HG03439 (cell line): ENCODE data around the gene OTC.

Source experiments
- ATAC-seq: cut with Tn5 transposase; IDR thresholded peaks from one replicate; pipeline ENCODE4 v1.9.1; 2021; ENCODE audit warnings: mild to moderate bottlenecking, moderate library complexity; ENCODE audit not compliant: unreplicated experiment

OTC gene

GRCh38 chrX:38352362-38352761, at the start of gene OTC:
Gene OTC (plus strand): TSS chrX:38352604. CDS start chrX:38352697, 93 bp downstream.
- ATAC-seq, result no peak

DNA sequence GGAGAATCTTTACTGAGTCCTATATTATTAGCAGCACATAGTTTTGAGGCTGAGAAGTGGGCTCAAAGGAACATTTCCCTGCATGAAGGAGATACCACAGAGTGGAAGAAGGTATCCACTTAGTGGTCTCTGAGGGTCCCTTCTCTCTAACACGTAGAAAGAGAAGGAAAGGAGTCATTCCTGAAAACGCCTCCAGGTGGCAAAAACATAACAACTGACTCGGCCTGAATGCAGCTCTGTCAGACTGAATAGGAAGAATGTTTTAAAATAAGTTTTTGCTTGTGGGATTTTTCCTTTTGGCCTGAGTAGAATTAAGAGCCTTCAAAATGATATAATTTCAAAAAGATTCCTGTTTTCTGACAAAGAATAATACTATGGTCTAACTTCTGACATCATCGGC, 48.4 kb upstream of the OTC start:
- ATAC-seq, result no peak

DNA sequence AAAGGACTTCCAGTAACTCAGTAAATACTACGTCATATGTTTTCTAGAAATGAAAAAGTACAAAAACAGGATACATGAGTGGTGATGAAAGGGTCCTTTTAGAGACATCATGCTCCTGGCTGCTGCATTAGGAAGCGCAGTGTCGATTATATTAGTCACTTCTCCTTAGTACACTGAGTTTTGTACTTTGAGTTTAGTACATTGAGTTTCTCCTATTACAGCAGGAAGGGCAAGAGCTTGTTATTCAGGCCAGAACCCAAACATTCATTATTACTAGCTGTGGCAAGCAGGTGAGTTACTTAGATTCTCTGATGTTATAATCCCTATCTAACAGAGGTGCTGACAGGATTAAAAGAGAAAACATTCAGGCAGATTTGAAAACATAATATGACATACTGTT, 46.4 kb upstream of the OTC start:
- ATAC-seq, result no peak

DNA sequence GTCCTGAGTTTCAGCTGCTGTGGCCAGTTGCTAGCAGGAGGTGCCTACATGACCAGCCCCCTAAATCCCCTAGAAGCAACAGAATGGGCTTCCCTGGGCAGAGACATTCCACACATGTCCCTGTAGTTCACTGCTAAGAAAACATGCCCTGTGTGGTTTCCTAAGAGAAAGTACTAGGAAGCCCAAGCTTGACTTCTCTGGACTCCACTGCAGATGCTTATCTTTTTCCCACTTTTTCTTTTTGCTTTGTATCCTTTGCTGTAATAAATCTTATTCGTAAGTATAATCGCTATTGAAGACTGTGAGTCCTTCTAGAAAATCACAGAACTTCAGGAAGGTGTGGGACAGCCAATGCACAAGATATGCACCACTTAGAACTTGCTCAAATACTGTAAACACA, 40.7 kb upstream of the OTC start:
- no peak for ATAC-seq

DNA sequence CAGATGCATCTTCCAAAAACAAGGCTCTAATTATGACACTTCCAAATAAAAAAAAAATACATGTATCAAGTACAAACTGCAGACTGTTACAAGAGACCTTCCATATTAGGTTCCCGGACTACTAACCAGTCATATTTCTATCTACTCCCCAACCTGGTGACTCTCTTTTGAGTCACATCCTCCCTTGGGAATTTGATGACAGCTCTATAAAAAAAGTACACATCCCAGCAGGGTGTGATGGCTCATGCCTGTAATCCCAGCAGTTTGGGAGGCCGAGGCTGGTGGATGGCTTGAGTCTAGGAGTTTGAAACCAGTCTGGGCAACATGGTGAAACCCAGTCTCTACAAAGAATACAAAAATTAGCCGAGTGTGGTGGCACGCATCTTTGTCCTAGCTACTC, 40.0 kb upstream of the OTC start:
- no peak for ATAC-seq

DNA sequence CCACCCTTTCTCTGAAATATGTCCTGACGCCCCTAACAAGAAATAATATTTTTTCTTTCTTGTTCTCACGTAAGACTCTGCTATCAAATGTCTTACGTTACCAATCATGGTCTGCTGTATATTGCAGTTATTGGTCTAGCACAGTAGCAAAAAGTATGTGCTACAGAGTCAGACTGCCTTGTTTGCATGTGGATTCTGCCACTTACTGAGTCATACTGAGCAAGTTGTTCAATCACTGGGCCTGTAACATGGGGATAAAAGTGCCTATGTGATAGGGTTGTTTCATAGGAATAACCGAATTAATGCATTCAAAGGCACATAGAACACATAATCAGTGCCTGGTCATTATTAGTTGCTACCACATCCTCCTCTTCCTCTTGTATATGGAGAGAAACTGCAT, 39.2 kb upstream of the OTC start:
- no peak for ATAC-seq

- no peak for ATAC-seq
Measured at GRCh38 chrX:38315186-38315585, 37.2 kb upstream of the OTC start.

- no peak for ATAC-seq
Measured at GRCh38 chrX:38318196-38318595, 34.2 kb upstream of the OTC start.

GRCh38 chrX:38318606-38319005, 33.8 kb upstream of the OTC start:
- ATAC-seq, result no peak

DNA sequence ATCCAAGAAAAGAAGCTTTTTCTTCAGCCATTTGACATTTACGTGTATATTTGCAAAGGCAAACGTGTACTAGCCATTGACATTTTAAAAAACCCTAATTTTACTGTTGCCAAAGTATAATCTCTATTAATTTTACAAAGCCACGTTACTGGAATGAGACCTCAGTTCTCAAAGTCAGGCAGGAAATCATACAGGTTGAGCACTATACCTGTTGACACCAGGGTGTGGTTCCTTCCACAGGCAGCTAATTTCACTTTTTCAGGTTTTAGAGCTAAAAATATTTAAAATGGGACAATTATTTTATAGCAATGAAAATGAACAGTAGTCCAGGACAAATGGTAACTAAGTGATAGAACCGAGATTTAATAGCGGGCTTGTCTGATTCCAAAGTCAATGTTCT, 31.6 kb upstream of the OTC start:
- ATAC-seq, result no peak

DNA sequence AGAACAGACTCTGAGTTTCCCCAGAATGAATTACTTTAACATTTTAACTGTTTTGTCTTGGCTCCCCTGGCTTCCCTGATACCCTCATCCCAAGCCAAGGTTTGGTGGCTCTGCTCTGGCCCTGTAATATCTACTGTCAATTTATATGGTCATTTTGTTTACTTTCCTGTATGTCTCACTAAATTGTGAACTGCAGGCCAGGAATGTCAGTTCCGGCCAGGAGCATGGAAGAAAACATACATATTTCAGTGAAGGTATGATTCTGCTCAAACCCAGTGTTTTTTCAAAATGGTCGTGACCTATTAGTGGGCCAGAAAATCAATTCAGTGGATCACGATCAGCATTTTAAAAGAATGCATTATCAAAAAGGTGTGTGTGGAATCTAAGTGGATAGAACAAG, 26.3 kb upstream of the OTC start:
- no peak for ATAC-seq

GRCh38 chrX:38327007-38327774, 25.2 kb upstream of the OTC start, which contains the start of gene RPGR:
Gene RPGR (minus strand): TSS chrX:38327509. CDS start chrX:38327367, 142 bp downstream.
- peak; percentile 98 for ATAC-seq

GRCh38 chrX:38327775-38328081, 24.7 kb upstream of the OTC start:
- ATAC-seq, result no peak

GRCh38 chrX:38332505-38332904, 19.9 kb upstream of the OTC start:
- ATAC-seq, result no peak

DNA sequence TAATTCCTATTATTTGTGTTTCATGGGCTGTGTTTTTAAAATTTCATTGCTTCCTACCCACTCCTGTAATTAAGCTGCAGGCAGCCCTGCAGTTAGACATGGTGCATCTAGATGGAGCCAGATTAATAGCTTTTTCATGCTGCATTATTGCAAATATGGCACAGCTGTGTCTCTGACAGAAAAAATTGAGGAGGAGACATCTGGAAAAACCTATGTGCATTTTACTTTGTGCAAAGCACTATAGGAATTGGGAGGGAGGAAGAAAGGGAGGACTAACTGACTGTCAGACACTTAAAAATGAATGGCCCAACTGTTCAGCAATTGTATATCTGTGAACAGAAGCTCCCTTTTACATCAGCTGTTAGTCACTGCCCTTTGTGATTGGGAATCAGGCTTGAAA, 17.0 kb upstream of the OTC start:
- ATAC-seq, result no peak

GRCh38 chrX:38336538-38337240, 15.7 kb upstream of the OTC start:
- ATAC-seq, result no peak

- no peak for ATAC-seq
Measured at GRCh38 chrX:38341442-38341841, 11.0 kb upstream of the OTC start.

DNA sequence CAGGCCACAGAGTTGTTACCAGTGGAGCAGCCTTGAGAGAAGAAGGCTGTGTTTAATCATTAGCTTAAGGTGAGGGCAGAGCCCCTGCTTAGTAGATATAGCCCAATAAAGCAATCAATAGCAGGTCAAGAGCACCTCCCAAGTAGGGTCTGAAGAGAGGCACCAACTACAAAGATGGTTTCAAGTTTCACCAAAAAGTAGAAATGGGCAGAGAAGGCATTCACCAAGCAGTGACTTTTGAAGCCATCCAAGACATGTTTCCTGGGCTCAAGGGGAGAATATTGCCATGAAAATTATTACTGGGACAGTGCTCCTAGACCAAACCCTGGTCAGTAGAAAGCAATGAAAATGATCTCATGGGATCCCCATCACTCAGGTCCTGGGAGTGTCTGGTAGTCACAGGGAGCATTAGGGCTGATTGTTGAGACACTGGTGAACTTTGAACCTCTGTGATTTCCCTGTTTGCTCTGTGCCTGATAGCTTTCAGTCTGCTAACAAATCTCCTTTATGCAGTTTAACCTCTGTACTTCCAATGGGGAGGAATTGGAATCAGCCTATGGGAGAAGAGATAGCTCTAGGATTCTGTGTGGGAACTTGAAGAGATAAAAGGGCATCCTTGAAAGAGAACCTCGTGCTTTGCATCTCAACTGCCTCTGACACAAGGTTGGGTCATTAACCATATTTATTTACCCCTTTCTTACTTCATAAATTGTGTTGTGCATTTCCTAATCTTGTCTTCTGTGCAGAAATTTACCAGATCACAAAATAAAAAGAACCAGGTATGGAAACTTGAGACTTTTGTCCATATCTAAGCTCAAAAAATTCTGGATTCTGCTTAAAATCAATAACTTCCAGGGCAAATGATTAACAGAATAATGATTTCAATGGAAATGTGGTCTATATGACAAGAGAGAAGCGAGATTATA, 9.3 kb upstream of the OTC start:
- ATAC-seq, result no peak

- ATAC-seq, result no peak
Measured at GRCh38 chrX:38346150-38346549, 6.3 kb upstream of the OTC start.

GRCh38 chrX:38347136-38347535, 5.3 kb upstream of the OTC start:
- no peak for ATAC-seq

- ATAC-seq, result no peak
Measured at GRCh38 chrX:38351346-38351745, 1.1 kb upstream of the OTC start.

- no peak for ATAC-seq
Measured at GRCh38 chrX:38356401-38356800, 4.0 kb downstream of the OTC start.
